IMR-90 (cell line): ENCODE data around the gene KIAA0319L. TPM values are rescaled to one million over a fixed set of nuclear protein-coding genes. Genes with fewer than 3 reads are reported as not detected.

Experiments used
- ATAC-seq: fragments of 200-7000 bp; cut with Tn5 transposase; 2 replicates; pipeline ENCODE4 v1.9.1; 2020; ENCODE audit warnings: low read depth, mild to moderate bottlenecking, moderate library complexity
- BruUV-seq: library from RNA; stranded (reverse); fragments of 400-500 nt; replicated peaks from 2 replicates; lab custom pipeline; 2021; lab: Mats Ljungman, UMichigan
- CTCF ChIA-PET: fragments of 300-600 bp; formaldehyde crosslinking; extraction: SDS; loops from one replicate; lab custom pipeline; 2021; ENCODE audit warnings: antibody characterized with exemption; lab: Yijun Ruan, JAX
- POLR2A ChIA-PET: fragments of 300-600 bp; sonication (Branson Sonifier 250); formaldehyde crosslinking; loops from one replicate; lab custom pipeline; 2022; ENCODE audit warnings: antibody characterized with exemption; ENCODE audit not compliant: unreplicated experiment; lab: Charles Lee
- DNase-seq: peaks from one replicate; pipeline ENCODE4 v3.0.0; 2013
- H2AFZ ChIP-seq: replicated peaks from 2 replicates; pipeline ENCODE3; 2013; ENCODE audit warnings: low read length, mild to moderate bottlenecking; ENCODE audit not compliant: poor library complexity
- H2AK5ac ChIP-seq: 2 replicates; pipeline ENCODE4 v1.6.1; 2013; ENCODE audit warnings: low read depth, low read length, inconsistent platforms
- H2AK9ac ChIP-seq: replicated peaks from 2 replicates; pipeline ENCODE3; 2013; ENCODE audit warnings: mild to moderate bottlenecking, low read depth, low read length, moderate library complexity; ENCODE audit not compliant: poor library complexity
- H2BK120ac ChIP-seq: 2 replicates; pipeline ENCODE4 v1.6.1; 2013; ENCODE audit warnings: low read depth, low read length, inconsistent platforms
- H2BK15ac ChIP-seq: 3 replicates; pipeline ENCODE4 v1.6.1; 2013; ENCODE audit warnings: low read depth, low read length, inconsistent platforms
- H2BK20ac ChIP-seq: 2 replicates; pipeline ENCODE4 v1.6.1; 2013; ENCODE audit warnings: low read depth, mild to moderate bottlenecking, inconsistent platforms, low read length, moderate library complexity
- H2BK5ac ChIP-seq: 2 replicates; pipeline ENCODE4 v1.6.1; 2013; ENCODE audit warnings: mild to moderate bottlenecking, low read depth, low read length, inconsistent platforms; ENCODE audit not compliant: poor library complexity, severe bottlenecking
- H3K14ac ChIP-seq: replicated peaks from 2 replicates; pipeline ENCODE4 v1.6.1; 2013; ENCODE audit warnings: low read depth, low read length, inconsistent platforms
- H3K18ac ChIP-seq: 2 replicates; pipeline ENCODE4 v1.6.1; 2013; ENCODE audit warnings: low read depth, low read length, control low read depth
- H3K23ac ChIP-seq: 2 replicates; pipeline ENCODE4 v1.6.1; 2013; ENCODE audit warnings: low read depth, low read length, inconsistent platforms
- H3K27ac ChIP-seq: 2 replicates; pipeline ENCODE4 v1.5.1; 2013; ENCODE audit warnings: mild to moderate bottlenecking, control low read depth, low read length; ENCODE audit not compliant: insufficient read depth
- H3K27me3 ChIP-seq: 2 replicates; pipeline ENCODE4 v1.6.1; 2013; ENCODE audit warnings: low read length; ENCODE audit not compliant: control insufficient read depth, insufficient read depth
- H3K36me3 ChIP-seq: 2 replicates; pipeline ENCODE4 v1.6.1; 2013; ENCODE audit warnings: low read length, mixed read lengths; ENCODE audit not compliant: control insufficient read depth, insufficient read depth
- H3K4ac ChIP-seq: 2 replicates; pipeline ENCODE4 v1.6.1; 2013; ENCODE audit warnings: low read depth, low read length, inconsistent platforms
- H3K4me1 ChIP-seq: 2 replicates; pipeline ENCODE4 v1.6.1; 2013; ENCODE audit warnings: low read length, mixed read lengths; ENCODE audit not compliant: control insufficient read depth, insufficient read depth
- H3K4me2 ChIP-seq: 2 replicates; pipeline ENCODE4 v1.6.1; 2013; ENCODE audit warnings: low read depth, mild to moderate bottlenecking, control low read depth, low read length, moderate library complexity
- H3K4me3 ChIP-seq: 2 replicates; pipeline ENCODE4 v1.5.1; 2013; ENCODE audit warnings: low read depth, mild to moderate bottlenecking, control low read depth, low read length, moderate library complexity; ENCODE audit not compliant: insufficient read depth
- H3K56ac ChIP-seq: 2 replicates; pipeline ENCODE4 v1.6.1; 2013; ENCODE audit warnings: low read length, inconsistent platforms; ENCODE audit not compliant: insufficient read depth; ENCODE audit errors: extremely low read depth
- H3K79me1 ChIP-seq, 2 experiments: 2 replicates each; pipeline ENCODE4 v1.6.1; 2013; ENCODE audit warnings: low read length in 2 of 2, inconsistent platforms in 1 of 2, low read depth in 1 of 2
- H3K9ac ChIP-seq: 2 replicates; pipeline ENCODE4 v1.6.1; 2013; ENCODE audit warnings: low read depth, low read length, control low read depth
- H3K9me1 ChIP-seq: 2 replicates; pipeline ENCODE4 v1.6.1; 2013; ENCODE audit warnings: low read length, inconsistent platforms; ENCODE audit not compliant: insufficient read depth
- H3K9me3 ChIP-seq: 2 replicates; pipeline ENCODE4 v1.6.1; 2013; ENCODE audit warnings: low read length; ENCODE audit not compliant: control insufficient read depth, insufficient read depth
- H4K20me1 ChIP-seq: 2 replicates; pipeline ENCODE4 v1.6.1; 2013; ENCODE audit warnings: low read length, inconsistent platforms; ENCODE audit not compliant: insufficient read depth
- H4K5ac ChIP-seq: 2 replicates; pipeline ENCODE4 v1.6.1; 2013; ENCODE audit warnings: mild to moderate bottlenecking, low read depth, low read length, control low read depth
- H4K8ac ChIP-seq, 2 experiments: 2 replicates each; pipeline ENCODE4 v1.6.1; 2013; ENCODE audit warnings: low read depth in 2 of 2, low read length in 2 of 2, control low read depth in 1 of 2, inconsistent platforms in 1 of 2
- H4K91ac ChIP-seq: 2 replicates; pipeline ENCODE4 v1.6.1; 2013; ENCODE audit warnings: low read depth, low read length, inconsistent platforms; ENCODE audit not compliant: insufficient read depth
- MXI1 ChIP-seq: IDR thresholded peaks from 2 replicates; pipeline ENCODE4 v1.6.1; 2012; ENCODE audit warnings: low read depth, mild to moderate bottlenecking, low read length, moderate library complexity, borderline replicate concordance
- WGBS, 2 experiments: methylation state at CpG; one replicate each; pipeline versions ENCODE4 v1.1.5 to v1.1.7; 2013; ENCODE audit warnings: missing lambda C conversion rate in 2 of 2; ENCODE audit not compliant: insufficient read length in 1 of 2; ENCODE audit errors: extremely low coverage in 2 of 2; 5-methylcytosine and 5-hydroxymethylcytosine counted together
- dilution Hi-C: fragments of 300-500 bp; cut with HindIII; formaldehyde crosslinking; loops from one replicate; pipeline ENCODE4 v1.14.3; 2018; ENCODE audit warnings: low sequenced_read_pairs; ENCODE audit not compliant: unreplicated experiment
- in situ Hi-C: fragments of 300-500 bp; cut with MboI; formaldehyde crosslinking; loops from 3 replicates; pipeline ENCODE4 v1.14.3; 2019; ENCODE audit warnings: low sequenced_read_pairs, inconsistent platforms, mixed read lengths
- intact Hi-C: fragments of 100-400 bp; cut with micrococcal nuclease; formaldehyde crosslinking; loops from 2 replicates; pipeline ENCODE4 v1.10.0; 2022
- polyA plus RNA-seq, 3 experiments: library from polyadenylated mRNA; depleted of rRNA; stranded (reverse); fragments of >200 nt; gene quantifications; 2 replicates each; pipeline ENCODE4 v1.2.3, GENCODE V29; 2012; ENCODE audit warnings: low replicate concordance in 1 of 3
- total RNA-seq: library from RNA; depleted of rRNA; stranded (reverse); fragments of >200 nt; gene quantifications from 2 replicates; pipeline ENCODE4 v1.2.3, GENCODE V29; 2012

The KIAA0319L gene
- total and polyA plus RNA-seq, 2 of the 4 experiments (the other 2 are of a cell fraction) = 38.0 to 49.8 TPM

DNA sequence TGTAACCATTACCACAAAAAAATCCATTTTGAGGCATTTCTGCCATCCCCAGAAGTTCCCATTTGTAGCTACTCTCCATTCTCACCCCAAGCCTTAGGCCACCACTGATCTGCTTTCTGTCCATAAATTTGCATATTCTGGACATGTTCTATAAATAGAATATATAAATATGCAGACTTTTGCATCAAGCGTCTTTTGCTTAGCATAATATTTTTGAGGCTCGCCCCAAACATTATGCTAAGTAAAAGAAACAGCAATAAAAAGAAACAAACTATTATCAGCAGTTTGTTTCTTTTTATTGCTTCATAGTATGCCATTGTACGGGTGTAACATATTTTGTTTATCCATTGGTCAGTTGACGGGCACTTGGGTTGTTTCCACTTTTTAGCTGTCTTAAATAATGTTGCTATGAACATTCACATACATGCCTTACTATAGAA, 23.8 kb upstream of the KIAA0319L start:
- POLR2A ChIA-PET = interaction anchor here (0.7 kb wide), 1 partner anchor 162 kb away, joined by 5 read pairs; no protein-coding TSS in a partner anchor
- Histone ChIP-seq H4K91ac (no peak overlapping the region), H3K14ac (no peak overlapping the region), H3K4ac (no peak overlapping the region), H2AK9ac (no peak overlapping the region), H2BK120ac (no peak overlapping the region), H2BK5ac (no peak overlapping the region), H4K5ac (no peak overlapping the region), H3K4me1 (peaks cover 1% of the 10 kb centered on the region; the same call in 1 of the 2 replicates), H2AFZ (no peak overlapping the region), H3K9ac (no peak overlapping the region), H3K36me3 (no peaks in the 10 kb centered on the region), H2BK15ac (no peak overlapping the region), H3K23ac (no peak overlapping the region), H3K27ac (no peak overlapping the region), H3K56ac (no peak overlapping the region), H3K79me1 (no peaks in the 10 kb centered on the region), H3K18ac (no peak overlapping the region), H3K4me3 (no peak overlapping the region), H2BK20ac (no peak overlapping the region), H4K20me1 (no peaks in the 10 kb centered on the region), H3K4me2 (no peak overlapping the region), H3K27me3 (peaks cover 18% of the 10 kb centered on the region; the same call in 1 of the 2 replicates), H3K9me3 (no peaks in the 10 kb centered on the region), H4K8ac (no peak overlapping the region), H3K9me1 (no peaks in the 10 kb centered on the region), H2AK5ac (no peak overlapping the region)
- intact Hi-C loops = no loop called here
- ATAC-seq (no peak), DNase-seq (no peak)
- TF ChIP-seq MXI1 = no peak
- in situ Hi-C loops = no loop called here
- WGBS, 2 experiments = no CpG with 5 or more reads among the region's 4 CpGs
- CTCF ChIA-PET = interaction anchor here (1.4 kb wide), 1 partner anchor 135 kb away, joined by 3 read pairs; no protein-coding TSS in a partner anchor
- BruUV-seq = no TSS peak
- dilution Hi-C loops = no loop called here
